Upper lobe of left lung (tissue), 6 donors: ENCODE results near the gene SCARB1. TPM values are rescaled to one million over a fixed set of nuclear protein-coding genes. Genes with fewer than 3 reads are reported as not detected.
A peak's percentile ranks its signal among the peaks of the same experiment; 100 is the strongest.

Experiments used
- ATAC-seq, 2 donors: fragments of 200-7000 bp; cut with Tn5 transposase; one replicate each; pipeline ENCODE4 v1.9.1; 2022; ENCODE audit warnings: mild to moderate bottlenecking in 2 of 2, moderate library complexity in 2 of 2; ENCODE audit not compliant: low FRiP score in 2 of 2
- DNase-seq, 2 donors: peaks; one replicate each; pipeline ENCODE4 v3.0.0-alpha.2; 2019 to 2020
- H3K27ac ChIP-seq, 4 donors: fragments of 200-600 bp; sonication (generic); one replicate each; pipeline ENCODE4 v1.5.1; 2016 to 2019
- H3K27me3 ChIP-seq, 4 donors: fragments of 200-600 bp; sonication (generic); one replicate each; pipeline ENCODE4 v1.5.1; 2017 to 2019
- H3K36me3 ChIP-seq, 4 donors: fragments of 200-600 bp; sonication (generic); one replicate each; pipeline ENCODE4 v1.5.1; 2016 to 2019
- H3K4me1 ChIP-seq, 4 donors: fragments of 200-600 bp; sonication (generic); one replicate each; pipeline ENCODE4 v1.5.1; 2018 to 2019
- H3K4me3 ChIP-seq, 4 donors: fragments of 200-600 bp; sonication (generic); one replicate each; pipeline ENCODE4 v1.5.1; 2017 to 2019; ENCODE audit warnings: mild to moderate bottlenecking in 2 of 4, moderate library complexity in 1 of 4
- H3K9me3 ChIP-seq, 4 donors: fragments of 200-600 bp; sonication (generic); one replicate each; pipeline ENCODE4 v1.5.1; 2018 to 2019
- EP300 ChIP-seq, 4 donors: sonication (generic); formaldehyde crosslinking; IDR thresholded peaks; one replicate each; pipeline ENCODE4 v1.5.1; 2017; ENCODE audit warnings: antibody characterized with exemption in 4 of 4, control low read depth in 2 of 4
- POLR2A ChIP-seq, 4 donors: fragments of 450-650 bp; IDR thresholded peaks; one replicate each; pipeline ENCODE4 v1.5.1; 2016 to 2017; ENCODE audit warnings: antibody characterized with exemption in 4 of 4, mild to moderate bottlenecking in 2 of 4
- POLR2AphosphoS5 ChIP-seq, 2 donors: sonication (generic); formaldehyde crosslinking; IDR thresholded peaks; one replicate each; pipeline ENCODE4 v1.5.1; 2017; ENCODE audit warnings: antibody characterized with exemption in 2 of 2
- WGBS, 2 donors: methylation state at CpG; one replicate each; pipeline ENCODE4 v1.1.5; 2017 to 2018; 5-methylcytosine and 5-hydroxymethylcytosine counted together
- total RNA-seq, 6 donors: library from RNA; depleted of rRNA in 4 of 6; stranded (reverse); fragments of >200 nt in 4 of 6; gene quantifications; one replicate each; pipeline versions ENCODE4 v1.1.0 to v1.2.1, GENCODE V29; 2016 to 2021
- TF ChIP-seq, protein P1 (sequence below), 6 experiments: fragments of 450-650 bp in 4 of 6; fragments of 200-600 bp in 2 of 6; sonication (generic) in 2 of 6; IDR thresholded peaks; one replicate each; pipeline ENCODE4 v1.5.1; 2016 to 2019; ENCODE audit warnings: antibody characterized with exemption in 6 of 6
- donor health status: DM: no; HTN: no; CAD: no; lungs with moderate emphysema.
- donor health status: DM: no; HTN: yes; CAD: no; lungs with severe emphysema.

Gene SCARB1
- total RNA-seq, 6 donors from 2014 or later, result 10.0 to 51.3 (median 22.5) TPM

- H3K36me3 ChIP-seq, result no peaks in the 10 kb centered on the region
- ATAC-seq, result no peak
- DNase-seq, result no peak
- H3K27me3 ChIP-seq, result no peaks in the 10 kb centered on the region
- H3K27ac ChIP-seq, result no peak overlapping the region
- 97 to 98% methylated on average over 8 of the region's 8 CpGs for WGBS, 2 donors
- no peaks in the 10 kb centered on the region for H3K9me3 ChIP-seq
- H3K4me3 ChIP-seq, result no peak overlapping the region
- TF ChIP-seq POLR2AphosphoS5 (IDR thresholded peaks at IDR 0.05) (no peak), POLR2A (IDR thresholded peaks at IDR 0.05) (no peak), EP300 (IDR thresholded peaks at IDR 0.05) (no peak)
- TF ChIP-seq, protein P1, sequence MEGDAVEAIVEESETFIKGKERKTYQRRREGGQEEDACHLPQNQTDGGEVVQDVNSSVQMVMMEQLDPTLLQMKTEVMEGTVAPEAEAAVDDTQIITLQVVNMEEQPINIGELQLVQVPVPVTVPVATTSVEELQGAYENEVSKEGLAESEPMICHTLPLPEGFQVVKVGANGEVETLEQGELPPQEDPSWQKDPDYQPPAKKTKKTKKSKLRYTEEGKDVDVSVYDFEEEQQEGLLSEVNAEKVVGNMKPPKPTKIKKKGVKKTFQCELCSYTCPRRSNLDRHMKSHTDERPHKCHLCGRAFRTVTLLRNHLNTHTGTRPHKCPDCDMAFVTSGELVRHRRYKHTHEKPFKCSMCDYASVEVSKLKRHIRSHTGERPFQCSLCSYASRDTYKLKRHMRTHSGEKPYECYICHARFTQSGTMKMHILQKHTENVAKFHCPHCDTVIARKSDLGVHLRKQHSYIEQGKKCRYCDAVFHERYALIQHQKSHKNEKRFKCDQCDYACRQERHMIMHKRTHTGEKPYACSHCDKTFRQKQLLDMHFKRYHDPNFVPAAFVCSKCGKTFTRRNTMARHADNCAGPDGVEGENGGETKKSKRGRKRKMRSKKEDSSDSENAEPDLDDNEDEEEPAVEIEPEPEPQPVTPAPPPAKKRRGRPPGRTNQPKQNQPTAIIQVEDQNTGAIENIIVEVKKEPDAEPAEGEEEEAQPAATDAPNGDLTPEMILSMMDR (IDR thresholded peaks at IDR 0.05), result no peak
- peaks cover 4 to 10% (median 6%) of the 10 kb centered on the region in 4 donors for H3K4me1 ChIP-seq
Measured at GRCh38 chr12:124831590-124831989, 32.1 kb downstream of the SCARB1 start.

- no peak for DNase-seq
- ATAC-seq, result no peak
- Histone ChIP-seq H3K27me3 (no peaks in the 10 kb centered on the region), H3K9me3 (no peaks in the 10 kb centered on the region), H3K27ac (no peak overlapping the region), H3K36me3 (no peaks in the 10 kb centered on the region), H3K4me1 (peaks cover 4 to 10% (median 6%) of the 10 kb centered on the region in 4 donors), H3K4me3 (no peak overlapping the region)
- TF ChIP-seq POLR2A (IDR thresholded peaks at IDR 0.05) (no peak), POLR2AphosphoS5 (IDR thresholded peaks at IDR 0.05) (no peak), EP300 (IDR thresholded peaks at IDR 0.05) (no peak)
- TF ChIP-seq, protein P1 (IDR thresholded peaks at IDR 0.05), result no peak
- 97 to 98% methylated on average over 6 of the region's 6 CpGs for WGBS, 2 donors
Measured at GRCh38 chr12:124830306-124830705, 33.4 kb downstream of the SCARB1 start.

- Histone ChIP-seq H3K4me3 (no peak overlapping the region), H3K27ac (no peak overlapping the region), H3K27me3 (no peaks in the 10 kb centered on the region), H3K9me3 (no peaks in the 10 kb centered on the region), H3K4me1 (peaks cover 4 to 10% (median 6%) of the 10 kb centered on the region in 4 donors), H3K36me3 (no peaks in the 10 kb centered on the region)
- WGBS, 2 donors, result 93 to 97% methylated on average over 4 of the region's 4 CpGs
- DNase-seq (no peak), ATAC-seq (no peak)
- TF ChIP-seq, protein P1 (IDR thresholded peaks at IDR 0.05), result no peak
- TF ChIP-seq POLR2A (IDR thresholded peaks at IDR 0.05) (no peak), EP300 (IDR thresholded peaks at IDR 0.05) (no peak), POLR2AphosphoS5 (IDR thresholded peaks at IDR 0.05) (no peak)
Measured at GRCh38 chr12:124829708-124830304, 33.9 kb downstream of the SCARB1 start.

DNA sequence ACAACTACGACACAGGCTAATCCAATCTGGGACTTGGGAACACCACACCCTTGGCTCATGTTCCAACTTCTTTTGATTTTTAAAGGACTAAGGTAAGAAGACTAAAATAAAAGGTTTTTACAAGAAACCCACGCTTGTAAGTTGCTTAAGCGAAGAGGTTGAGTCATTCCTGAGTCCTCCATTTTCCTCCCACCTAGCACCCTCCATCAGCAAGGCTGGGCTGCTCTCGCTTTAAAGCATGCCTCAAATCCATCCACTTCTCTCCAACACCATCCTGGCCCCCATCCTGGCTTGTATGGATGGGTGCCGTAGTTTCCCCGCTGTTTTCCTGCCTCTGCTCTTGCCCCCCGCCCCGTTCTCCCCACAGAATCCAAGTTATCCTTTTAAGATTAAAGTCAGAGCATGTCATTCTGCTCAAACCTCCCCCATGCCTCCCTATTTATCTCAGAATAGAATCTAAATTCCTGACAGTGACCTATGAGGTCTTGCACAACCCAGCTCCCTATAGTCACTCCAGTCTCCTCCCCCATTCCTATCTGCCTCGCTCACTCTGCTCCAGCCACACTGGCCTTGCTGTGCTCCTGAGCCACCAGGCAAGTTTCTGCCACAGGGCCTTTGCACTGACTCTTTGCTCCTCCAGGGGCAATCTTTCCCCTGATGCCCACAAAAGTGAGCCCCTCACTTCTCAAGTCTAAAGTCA lies 34.5 kb downstream of the SCARB1 start:
- WGBS, 2 donors, result 87 to 89% methylated on average over 9 of the region's 9 CpGs
- Histone ChIP-seq H3K4me1 (peaks cover 3 to 9% (median 6%) of the 10 kb centered on the region in 4 donors), H3K27ac (no peak overlapping the region), H3K9me3 (no peaks in the 10 kb centered on the region), H3K36me3 (no peaks in the 10 kb centered on the region), H3K27me3 (no peaks in the 10 kb centered on the region), H3K4me3 (no peak overlapping the region)
- ATAC-seq (peak in 1 of 2 donors; percentile 49), DNase-seq (no peak)
- no peak for TF ChIP-seq POLR2A (IDR thresholded peaks at IDR 0.05)
- TF ChIP-seq, protein P1 (IDR thresholded peaks at IDR 0.05), result no peak
- no peak for TF ChIP-seq EP300 (IDR thresholded peaks at IDR 0.05)
- TF ChIP-seq POLR2AphosphoS5 (IDR thresholded peaks at IDR 0.05), result no peak
